ENCODE results near the gene SPATA2L. TPM values are rescaled to one million over a fixed set of nuclear protein-coding genes. Genes with fewer than 3 reads are reported as not detected.

Gene SPATA2L
- total RNA-seq, 4 donors from 2014 or later, result 10.7 to 33.6 (median 16.1) TPM

- no peaks in the 10 kb centered on the region for H3K9me3 ChIP-seq
- H3K4me3 ChIP-seq, result peak overlapping the region; percentile 70 to 98 (median 81)
- TF ChIP-seq EP300 (IDR thresholded peaks at IDR 0.05) (no peak), CTCF (IDR thresholded peaks at IDR 0.05) (no peak), POLR2A (IDR thresholded peaks at IDR 0.05) (peak in 1 of 2 donors; percentile 9)
- H3K4me1 ChIP-seq, result peaks cover 6 to 60% (median 35%) of the 10 kb centered on the region in 4 donors
- H3K27me3 ChIP-seq, result no peaks in the 10 kb centered on the region
- H3K36me3 ChIP-seq, result peaks cover 0 to 38% (median 4%) of the 10 kb centered on the region in 3 donors
- 0 to 1% methylated on average over 14 to 59 of the region's 112 CpGs for WGBS, 2 donors
- H3K27ac ChIP-seq, result peak overlapping the region; percentile 92 to 99 (median 96)
- DNase-seq (ENCODE audit: low spot score in 2 of 2), result no peak
Observed at GRCh38 chr16:89721546-89722391, 20.3 kb upstream of the SPATA2L start.

GRCh38 chr16:89720813-89721545 is 19.5 kb upstream of the SPATA2L start, which contains the start of the genes VPS9D1 and ZNF276:
TSS of gene VPS9D1 (minus strand) at chr16:89720898. CDS start at chr16:89720861, 37 bp downstream.
TSS of gene ZNF276 (plus strand) at chr16:89721537. CDS start at chr16:89721641, 104 bp downstream.
- TF ChIP-seq EP300 (IDR thresholded peaks at IDR 0.05) (peak in 1 of 2 donors; percentile 66), POLR2A (IDR thresholded peaks at IDR 0.05) (peak; percentile 31 to 38), CTCF (IDR thresholded peaks at IDR 0.05) (peak in 1 of 5 experiments; percentile 12)
- 1% methylated on average over 14 to 47 of the region's 103 CpGs for WGBS, 2 donors
- H3K4me3 ChIP-seq, result peak within 1 kb of the TSS; percentile 70 to 98 (median 81)
- peaks cover 0 to 38% (median 0%) of the 10 kb centered on the region in 3 donors for H3K36me3 ChIP-seq
- peak; percentile 65 to 71 for DNase-seq (ENCODE audit: low spot score in 2 of 2)
- H3K27ac ChIP-seq, result peak within 1 kb of the TSS; percentile 92 to 99 (median 96)
- H3K9me3 ChIP-seq, result no peaks in the 10 kb centered on the region
- H3K4me1 ChIP-seq, result peaks cover 6 to 60% (median 35%) of the 10 kb centered on the region in 4 donors
- H3K27me3 ChIP-seq, result no peaks in the 10 kb centered on the region

GRCh38 chr16:89720551-89720812 is 19.0 kb upstream of the SPATA2L start:
- DNase-seq (ENCODE audit: low spot score in 2 of 2), result no peak
- TF ChIP-seq POLR2A (IDR thresholded peaks at IDR 0.05) (no peak), EP300 (IDR thresholded peaks at IDR 0.05) (no peak), CTCF (IDR thresholded peaks at IDR 0.05) (no peak)
- H3K4me1 ChIP-seq, result peaks cover 6 to 55% (median 35%) of the 10 kb centered on the region in 4 donors
- WGBS, 2 donors, result 0% methylated on average over 5 of the region's 29 CpGs; no CpG with 5 or more reads in 1 of the 2 donors
- H3K27ac ChIP-seq, result peak overlapping the region; percentile 92 to 99 (median 96)
- peaks cover 0 to 38% (median 0%) of the 10 kb centered on the region in 3 donors for H3K36me3 ChIP-seq
- H3K27me3 ChIP-seq, result no peaks in the 10 kb centered on the region
- peak overlapping the region; percentile 70 to 98 (median 81) for H3K4me3 ChIP-seq
- H3K9me3 ChIP-seq, result no peaks in the 10 kb centered on the region

GRCh38 chr16:89717688-89718505 is 16.4 kb upstream of the SPATA2L start:
- no peaks in the 10 kb centered on the region for H3K9me3 ChIP-seq
- no peaks in the 10 kb centered on the region for H3K27me3 ChIP-seq
- 73 to 78% methylated on average over 24 of the region's 24 CpGs for WGBS, 2 donors
- peaks cover 3 to 29% (median 19%) of the 10 kb centered on the region in 4 donors for H3K4me1 ChIP-seq
- H3K27ac ChIP-seq, result no peak overlapping the region
- DNase-seq (ENCODE audit: low spot score in 2 of 2), result no peak
- H3K4me3 ChIP-seq, result no peak overlapping the region
- TF ChIP-seq EP300 (IDR thresholded peaks at IDR 0.05), result no peak
- no peak for TF ChIP-seq CTCF (IDR thresholded peaks at IDR 0.05)
- no peak for TF ChIP-seq POLR2A (IDR thresholded peaks at IDR 0.05)
- H3K36me3 ChIP-seq, result peaks cover 0 to 22% (median 0%) of the 10 kb centered on the region in 3 donors

Data from tibial nerve (tissue), 4 donors.